GM12878 (cell line): Measurements from ENCODE around the gene REPS1. TPM values are rescaled to one million over a fixed set of nuclear protein-coding genes. Genes with fewer than 3 reads are reported as not detected.

Experiments used
- ATAC-seq: fragments of 200-7000 bp; cut with Tn5 transposase; 3 replicates; pipeline ENCODE4 v1.9.1; 2020; ENCODE audit warnings: mild to moderate bottlenecking, moderate library complexity
- BruUV-seq: library from RNA; stranded (reverse); fragments of 400-500 nt; replicated peaks from 2 replicates; lab custom pipeline; 2021; lab: Mats Ljungman, UMichigan
- CTCF ChIA-PET: fragments of 300-600 bp; sonication (Branson Sonifier 250); formaldehyde crosslinking; extraction: SDS; loops from one replicate; lab custom pipeline; 2021; ENCODE audit warnings: inconsistent platforms; lab: Yijun Ruan, JAX
- POLR2A ChIA-PET: fragments of 350-600 bp; formaldehyde crosslinking; extraction: SDS; loops from one replicate; lab custom pipeline; 2021; ENCODE audit warnings: inconsistent platforms; lab: Charles Lee
- RAD21 ChIA-PET: fragments of 300-600 bp; sonication (Branson Sonifier 250); formaldehyde crosslinking; loops from one replicate; lab custom pipeline; 2023; ENCODE audit warnings: antibody characterized with exemption; ENCODE audit not compliant: unreplicated experiment; lab: Charles Lee
- SMC1A ChIA-PET: fragments of 300-600 bp; sonication (Branson Sonifier 250); formaldehyde crosslinking; loops from one replicate; lab custom pipeline; 2023; ENCODE audit not compliant: unreplicated experiment, uncharacterized antibody; lab: Charles Lee
- DNase-seq: peaks from one replicate; pipeline ENCODE4 v3.0.0-alpha.2; 2011; ENCODE audit warnings: low read depth, low spot score
- FAIRE-seq: peaks from 3 replicates; lab custom pipeline; 2011; peaks lifted over from hg19 to GRCh38; lab: Jason Lieb, UNC
- H2AFZ ChIP-seq: 2 replicates; pipeline ENCODE4 v1.6.0; 2011; ENCODE audit warnings: low read depth, low read length, control low read depth; ENCODE audit not compliant: control insufficient read depth
- H3K27ac ChIP-seq: 2 replicates; pipeline ENCODE4 v1.5.1; 2011; ENCODE audit warnings: control low read depth; ENCODE audit not compliant: control insufficient read depth, insufficient read depth
- H3K27me3 ChIP-seq, 2 experiments: replicated peaks in 1 of 2; 2 replicates each; pipeline versions ENCODE4 v1.6.0 to v1.6.1; 2011; ENCODE audit warnings: low read length in 1 of 2; ENCODE audit not compliant: control insufficient read depth in 2 of 2, insufficient read depth in 2 of 2
- H3K36me3 ChIP-seq, 2 experiments: 2 replicates each; pipeline ENCODE4 v1.5.1; 2011; ENCODE audit warnings: low read length in 1 of 2; ENCODE audit not compliant: control insufficient read depth in 2 of 2, insufficient read depth in 2 of 2
- H3K4me1 ChIP-seq: 2 replicates; pipeline ENCODE4 v1.6.1; 2011; ENCODE audit warnings: mild to moderate bottlenecking, low read length, moderate library complexity, mixed read lengths; ENCODE audit not compliant: control insufficient read depth, insufficient read depth
- H3K4me2 ChIP-seq: 2 replicates; pipeline ENCODE4 v1.6.0; 2011; ENCODE audit warnings: control low read depth; ENCODE audit not compliant: control insufficient read depth, insufficient read depth
- H3K4me3 ChIP-seq: fragments of 200-600 bp; sonication (generic); 2 replicates; pipeline ENCODE4 v1.5.1; 2016
- H3K79me2 ChIP-seq: 2 replicates; pipeline ENCODE4 v1.6.0; 2011; ENCODE audit warnings: low read length; ENCODE audit not compliant: control insufficient read depth, insufficient read depth
- H3K9ac ChIP-seq: 2 replicates; pipeline ENCODE4 v1.8.0; 2011; ENCODE audit warnings: low read length, control low read depth, mixed read lengths; ENCODE audit not compliant: control insufficient read depth, insufficient read depth
- H3K9me3 ChIP-seq: replicated peaks from 3 replicates; pipeline ENCODE4 v1.5.1; 2011; ENCODE audit warnings: mild to moderate bottlenecking, low read length; ENCODE audit not compliant: control insufficient read depth, insufficient read depth
- H4K20me1 ChIP-seq: 2 replicates; pipeline ENCODE4 v1.6.0; 2011; ENCODE audit not compliant: control insufficient read depth, insufficient read depth
- FOXK2 ChIP-seq: fragments of 450-650 bp; IDR thresholded peaks from 2 replicates; pipeline ENCODE4 v1.6.1; 2017; ENCODE audit warnings: mild to moderate bottlenecking, moderate library complexity
- JUND ChIP-seq: IDR thresholded peaks from 2 replicates; pipeline ENCODE4 v1.6.1; 2012; ENCODE audit warnings: low read depth, mild to moderate bottlenecking, low read length, improper control_type of control experiment, moderate library complexity
- NBN ChIP-seq: fragments of 450-650 bp; IDR thresholded peaks from 2 replicates; pipeline ENCODE4 v1.6.1; 2016
- NFYA ChIP-seq: IDR thresholded peaks from 2 replicates; pipeline ENCODE4 v1.6.1; 2011; ENCODE audit warnings: low read depth, mild to moderate bottlenecking, low read length, improper control_type of control experiment, borderline replicate concordance
- RB1 ChIP-seq: fragments of 450-650 bp; formaldehyde crosslinking; IDR thresholded peaks from 2 replicates; pipeline ENCODE4 v1.6.1; 2017; ENCODE audit warnings: mild to moderate bottlenecking, borderline replicate concordance
- WGBS: methylation state at CpG from one replicate; pipeline ENCODE4 v1.1.6; 2016; ENCODE audit warnings: low lambda C conversion rate; ENCODE audit not compliant: insufficient replicate concordance, insufficient coverage; ENCODE audit errors: missing lambda C conversion rate; 5-methylcytosine and 5-hydroxymethylcytosine counted together
- in situ Hi-C: fragments of 300-500 bp; cut with MboI; formaldehyde crosslinking; loops from 9 replicates; pipeline ENCODE4 v1.14.3; 2018; ENCODE audit warnings: mixed read lengths
- intact Hi-C: fragments of 100-400 bp; cut with micrococcal nuclease; formaldehyde crosslinking; loops from one replicate; pipeline ENCODE4 v1.14.2; 2022; ENCODE audit not compliant: unreplicated experiment
- polyA plus RNA-seq, 11 experiments: library from polyadenylated mRNA; depleted of rRNA in 4 of 11; unstranded in 6 of 11; stranded (reverse) in 5 of 11; fragments of >200 nt; fragmentation: Nextera tagmentation in 4 of 11; fragmentation: Illumina TruSeq in 1 of 11; extraction: Ambion mirVana in 4 of 11; extraction: Trizol in 1 of 11; gene quantifications; 1 replicate in 1 of 11; 2 replicates in 10 of 11; pipeline versions ENCODE4 v1.2.1 to v1.2.3, GENCODE V29; 2011 to 2016; ENCODE audit warnings: inconsistent platforms in 2 of 11, missing spikeins in 2 of 11, low read depth in 1 of 11
- total RNA-seq, 4 experiments: library from RNA; depleted of rRNA in 3 of 4; stranded (reverse); fragments of >200 nt in 3 of 4; fragmentation: Illumina TruSeq in 1 of 4; extraction: Trizol in 1 of 4; gene quantifications; 2 replicates each; pipeline versions ENCODE4 v1.2.1 to v1.2.3, GENCODE V29; 2013 to 2021
- TF ChIP-seq, protein P1 (sequence below): IDR thresholded peaks from 2 replicates; pipeline ENCODE4 v1.6.1; 2012; ENCODE audit warnings: low read depth, low read length, improper control_type of control experiment
- TF ChIP-seq, protein P2 (sequence below): fragments of 450-650 bp; formaldehyde crosslinking; IDR thresholded peaks from 2 replicates; pipeline ENCODE4 v1.4.0; 2020; ENCODE audit warnings: mild to moderate bottlenecking, moderate library complexity

Gene REPS1
- total and polyA plus RNA-seq, 10 of the 15 experiments (the other 5 are each of a cell fraction or from before 2014, with no cell fraction given), result 13.7 to 59.3 (median 31.7) TPM

DNA sequence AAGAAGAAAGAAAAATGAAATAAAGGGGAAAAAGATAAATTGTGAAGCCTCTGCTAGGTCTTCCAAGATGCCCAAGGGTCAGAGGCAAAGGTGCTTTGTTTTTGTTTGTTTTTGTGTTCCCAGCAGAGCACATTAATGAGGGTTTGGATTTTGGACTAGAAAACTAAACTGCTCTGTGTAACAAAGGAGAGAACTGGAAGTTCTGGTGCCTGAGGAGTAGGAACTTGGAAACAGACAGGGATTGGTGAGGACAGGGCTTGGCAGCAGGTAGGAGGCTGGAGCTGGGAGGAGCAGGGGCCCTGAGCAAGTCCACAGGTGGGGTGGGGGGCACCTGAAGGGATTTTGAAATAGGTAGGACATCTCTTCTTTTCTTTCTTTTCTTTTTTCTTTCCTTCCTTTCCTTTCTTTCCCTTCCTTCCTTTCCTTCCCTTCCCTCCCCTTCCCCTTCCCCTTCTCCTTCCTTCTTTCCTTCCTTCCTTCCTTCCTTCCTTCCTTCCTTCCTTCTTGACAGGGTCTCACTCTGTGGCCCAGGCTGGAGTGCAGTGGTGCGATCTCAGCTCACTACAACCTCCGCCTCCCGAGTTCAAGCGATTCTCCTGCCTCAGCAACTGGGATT is 25.2 kb upstream of the REPS1 start:
- no TSS peak for BruUV-seq
- H3K36me3 ChIP-seq, result no peaks in the 10 kb centered on the region
- WGBS, result 96% methylated on average over 4 of the region's 4 CpGs
- H3K27ac ChIP-seq, result no peak overlapping the region
- TF ChIP-seq, protein P1, sequence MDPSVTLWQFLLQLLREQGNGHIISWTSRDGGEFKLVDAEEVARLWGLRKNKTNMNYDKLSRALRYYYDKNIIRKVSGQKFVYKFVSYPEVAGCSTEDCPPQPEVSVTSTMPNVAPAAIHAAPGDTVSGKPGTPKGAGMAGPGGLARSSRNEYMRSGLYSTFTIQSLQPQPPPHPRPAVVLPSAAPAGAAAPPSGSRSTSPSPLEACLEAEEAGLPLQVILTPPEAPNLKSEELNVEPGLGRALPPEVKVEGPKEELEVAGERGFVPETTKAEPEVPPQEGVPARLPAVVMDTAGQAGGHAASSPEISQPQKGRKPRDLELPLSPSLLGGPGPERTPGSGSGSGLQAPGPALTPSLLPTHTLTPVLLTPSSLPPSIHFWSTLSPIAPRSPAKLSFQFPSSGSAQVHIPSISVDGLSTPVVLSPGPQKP, result no peak
- TF ChIP-seq NBN (no peak), RB1 (no peak), JUND (no peak), FOXK2 (no peak), NFYA (no peak)
- TF ChIP-seq, protein P2, sequence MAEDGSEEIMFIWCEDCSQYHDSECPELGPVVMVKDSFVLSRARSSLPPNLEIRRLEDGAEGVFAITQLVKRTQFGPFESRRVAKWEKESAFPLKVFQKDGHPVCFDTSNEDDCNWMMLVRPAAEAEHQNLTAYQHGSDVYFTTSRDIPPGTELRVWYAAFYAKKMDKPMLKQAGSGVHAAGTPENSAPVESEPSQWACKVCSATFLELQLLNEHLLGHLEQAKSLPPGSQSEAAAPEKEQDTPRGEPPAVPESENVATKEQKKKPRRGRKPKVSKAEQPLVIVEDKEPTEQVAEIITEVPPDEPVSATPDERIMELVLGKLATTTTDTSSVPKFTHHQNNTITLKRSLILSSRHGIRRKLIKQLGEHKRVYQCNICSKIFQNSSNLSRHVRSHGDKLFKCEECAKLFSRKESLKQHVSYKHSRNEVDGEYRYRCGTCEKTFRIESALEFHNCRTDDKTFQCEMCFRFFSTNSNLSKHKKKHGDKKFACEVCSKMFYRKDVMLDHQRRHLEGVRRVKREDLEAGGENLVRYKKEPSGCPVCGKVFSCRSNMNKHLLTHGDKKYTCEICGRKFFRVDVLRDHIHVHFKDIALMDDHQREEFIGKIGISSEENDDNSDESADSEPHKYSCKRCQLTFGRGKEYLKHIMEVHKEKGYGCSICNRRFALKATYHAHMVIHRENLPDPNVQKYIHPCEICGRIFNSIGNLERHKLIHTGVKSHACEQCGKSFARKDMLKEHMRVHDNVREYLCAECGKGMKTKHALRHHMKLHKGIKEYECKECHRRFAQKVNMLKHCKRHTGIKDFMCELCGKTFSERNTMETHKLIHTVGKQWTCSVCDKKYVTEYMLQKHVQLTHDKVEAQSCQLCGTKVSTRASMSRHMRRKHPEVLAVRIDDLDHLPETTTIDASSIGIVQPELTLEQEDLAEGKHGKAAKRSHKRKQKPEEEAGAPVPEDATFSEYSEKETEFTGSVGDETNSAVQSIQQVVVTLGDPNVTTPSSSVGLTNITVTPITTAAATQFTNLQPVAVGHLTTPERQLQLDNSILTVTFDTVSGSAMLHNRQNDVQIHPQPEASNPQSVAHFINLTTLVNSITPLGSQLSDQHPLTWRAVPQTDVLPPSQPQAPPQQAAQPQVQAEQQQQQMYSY, result no peak
- RAD21 ChIA-PET, result no interaction called here
- FAIRE-seq, result no peak
- CTCF ChIA-PET, result interaction anchor here (0.6 to 1.2 kb wide), 2 partner anchors 24 to 52 kb away, joined by 3 read pairs; no protein-coding TSS in a partner anchor
- H3K4me3 ChIP-seq, result no peak overlapping the region
- no peaks in the 10 kb centered on the region for H3K9me3 ChIP-seq
- no peak overlapping the region for H3K9ac ChIP-seq
- no peak for ATAC-seq
- POLR2A ChIA-PET, result no interaction called here
- no peak for DNase-seq
- SMC1A ChIA-PET, result interaction anchor here (0.9 to 1.4 kb wide), 2 partner anchors 206 to 208 kb away, joined by 3 read pairs; no protein-coding TSS in a partner anchor
- H3K79me2 ChIP-seq, result no peaks in the 10 kb centered on the region
- no peaks in the 10 kb centered on the region for H3K27me3 ChIP-seq
- H4K20me1 ChIP-seq, result no peaks in the 10 kb centered on the region
- in situ Hi-C loops, result no loop called here
- no peaks in the 10 kb centered on the region for H3K4me1 ChIP-seq
- no peak overlapping the region for H2AFZ ChIP-seq
- H3K4me2 ChIP-seq, result no peak overlapping the region
- intact Hi-C loops, result no loop called here
